ENCODE results near the gene LTBP3.
A peak's percentile ranks its signal among the peaks of the same experiment; 100 is the strongest.

LTBP3 gene

DNA sequence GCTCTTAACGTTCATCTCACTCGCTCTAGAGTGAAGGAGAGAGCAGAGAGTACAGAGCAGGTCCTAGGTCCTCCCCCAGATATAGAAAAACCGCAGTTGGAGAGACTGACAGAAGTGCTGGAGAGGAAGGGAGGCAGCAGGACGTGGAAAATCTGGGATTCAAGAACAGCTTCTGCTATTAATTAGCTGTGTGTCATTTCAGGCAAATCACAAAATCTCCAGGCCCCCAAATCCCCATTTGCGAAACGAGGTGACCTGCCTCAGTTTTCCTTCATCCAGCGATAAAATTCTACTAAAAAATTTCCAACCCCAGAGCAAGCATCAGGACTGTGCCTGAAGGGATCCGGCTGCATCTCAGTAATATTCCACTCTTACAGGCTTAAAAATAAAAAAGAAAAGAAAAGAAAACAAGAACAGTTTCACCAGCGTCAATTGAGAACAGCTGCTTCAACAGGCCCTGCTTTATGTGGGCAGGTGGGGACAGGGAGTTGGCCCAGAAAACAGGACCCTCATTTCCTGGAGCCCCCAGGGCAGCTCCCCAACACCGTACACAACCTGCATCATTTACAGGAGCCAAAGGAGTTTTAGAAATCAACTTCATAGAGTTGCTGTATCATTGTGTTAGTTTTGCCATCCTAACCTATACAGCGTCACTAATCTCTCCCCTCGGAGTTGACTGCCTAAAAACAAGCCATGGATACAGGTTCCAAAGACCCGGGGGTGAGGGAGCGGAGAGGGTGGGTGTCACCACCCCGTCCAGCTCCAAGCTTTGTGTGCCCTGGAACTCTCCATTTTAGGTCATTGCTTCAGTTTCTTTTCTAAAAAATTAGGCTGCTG, 61.6 kb downstream of the LTBP3 start:
- DNase-seq (peak; percentile 37), ATAC-seq (no peak)

GRCh38 chr11:65493367-65494176, 64.6 kb downstream of the LTBP3 start:
- ATAC-seq (no peak), DNase-seq (no peak)

GRCh38 chr11:65492637-65493366, 65.4 kb downstream of the LTBP3 start:
- peak; percentile 45 for ATAC-seq

DNA sequence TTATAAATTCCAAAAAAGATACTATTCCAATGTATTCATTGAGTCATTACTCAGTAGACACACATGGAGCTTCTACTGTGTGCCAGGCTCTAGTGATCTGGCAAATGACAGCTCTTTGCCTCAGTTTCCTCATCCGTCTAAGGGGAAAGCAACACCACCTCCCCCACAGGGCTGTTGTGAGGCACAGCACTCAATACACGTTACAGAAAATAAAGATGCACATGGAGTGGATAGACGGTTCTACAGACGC, 65.8 kb downstream of the LTBP3 start:
- ATAC-seq, result no peak
- DNase-seq, result no peak

More at GRCh38 chr11:65492637-65493366, 65.4 kb downstream of the LTBP3 start:
- peak; percentile 50 for DNase-seq

DNA sequence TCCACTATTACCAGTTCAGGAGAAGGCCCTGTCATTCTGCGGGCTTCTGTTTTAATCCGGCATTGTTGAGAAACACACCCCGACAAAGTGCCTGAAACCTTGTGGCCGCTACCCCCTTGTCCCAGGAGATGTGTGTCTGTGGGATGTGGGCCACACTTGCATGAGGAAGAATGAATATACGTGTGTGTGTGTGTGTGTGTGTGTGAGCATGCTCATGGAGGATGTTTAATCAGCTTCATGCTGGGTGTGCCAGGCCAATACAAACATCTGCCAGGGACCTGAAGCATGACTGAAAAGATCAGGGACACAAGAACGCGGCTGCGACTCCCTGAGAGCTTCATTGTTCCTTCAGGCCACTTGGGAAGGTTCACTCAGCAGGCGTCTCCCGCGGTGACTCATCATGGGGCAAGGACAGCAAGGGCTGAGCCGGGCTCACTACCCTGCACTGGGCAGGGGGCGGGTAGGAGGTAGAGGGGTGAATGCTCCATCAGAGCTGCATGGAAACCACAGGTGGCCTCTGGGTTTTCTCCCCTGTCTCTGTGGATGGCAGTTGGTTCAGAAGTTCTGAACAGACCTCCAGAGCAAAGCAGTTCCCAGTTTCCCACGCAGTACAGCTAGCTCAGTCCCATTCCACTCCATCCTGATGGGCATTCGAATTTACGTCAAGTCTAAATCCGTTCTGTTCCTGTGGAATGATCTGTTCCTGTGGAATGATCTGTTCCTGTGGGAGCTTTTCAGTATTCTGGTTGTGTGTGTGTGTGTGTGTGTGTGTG, 66.4 kb downstream of the LTBP3 start:
- DNase-seq (peak; percentile 48), ATAC-seq (peak; percentile 8)

DNA sequence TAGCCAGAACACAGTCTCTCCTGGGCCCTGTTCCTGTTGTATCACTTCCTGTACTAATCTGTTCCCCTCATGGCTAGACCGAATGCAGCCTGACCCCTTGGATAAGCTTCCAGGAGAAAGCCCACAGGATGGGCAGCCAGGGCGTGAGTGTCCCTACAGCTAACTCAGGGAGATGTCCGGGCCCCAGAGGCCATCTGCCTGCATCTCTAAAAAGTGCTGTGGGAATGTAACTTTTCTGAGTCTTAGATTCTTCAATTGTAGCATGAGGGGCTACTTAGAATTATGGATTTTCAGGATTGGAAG, 67.0 kb downstream of the LTBP3 start:
- ATAC-seq (no peak), DNase-seq (no peak)

GRCh38 chr11:65489706-65490320, 68.3 kb downstream of the LTBP3 start:
- no peak for DNase-seq
- no peak for ATAC-seq

- no peak for ATAC-seq
- DNase-seq, result no peak
Measured at GRCh38 chr11:65489035-65489705, 69.0 kb downstream of the LTBP3 start.

All from stimulated activated naive CD8-positive, alpha-beta T cell treated with anti-CD3 and anti-CD28 coated beads, Interleukin-15, Interleukin-2, amounts not matched to agents 100 U/mL and 50 U/mL, for 24 hours (primary cell).